ENCODE measurements around the gene ITGAV. TPM values are rescaled to one million over a fixed set of nuclear protein-coding genes. Genes with fewer than 3 reads are reported as not detected.

The ITGAV gene
- total RNA-seq, 2 donors from 2014 or later, result 11.2 to 11.8 TPM

DNA sequence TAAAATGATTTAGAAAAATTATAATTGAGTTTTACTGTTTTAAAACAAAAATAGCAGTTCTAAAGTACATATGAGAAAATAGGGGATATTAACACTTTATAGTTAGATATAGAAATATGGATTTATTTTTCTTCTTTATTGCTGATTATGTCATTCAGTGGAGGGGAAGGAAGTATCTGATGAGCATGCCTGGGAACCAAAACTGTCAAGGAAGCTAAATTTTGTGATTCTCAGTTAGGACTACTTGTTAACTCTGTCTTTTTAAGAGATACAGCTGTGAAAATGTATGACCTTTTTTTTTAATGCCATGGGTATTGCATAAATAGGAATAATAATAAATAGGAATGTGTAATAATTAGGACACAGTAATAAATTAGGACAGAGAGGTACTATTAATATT, 44.8 kb downstream of the ITGAV start:
- ATAC-seq (replicated peaks in 1 of 2) (no peak), DNase-seq (no peak)
- H3K27me3 Mint-ChIP-seq (ENCODE audit: low read depth), result no peaks in the 10 kb centered on the region
- no peak overlapping the region for H3K27ac Mint-ChIP-seq
- no peak overlapping the region for H3K4me3 Mint-ChIP-seq
- H3K4me1 Mint-ChIP-seq (ENCODE audit: low read depth), result peaks cover 7% of the 10 kb centered on the region
- no peaks in the 10 kb centered on the region for H3K9me3 Mint-ChIP-seq
- H3K36me3 Mint-ChIP-seq (ENCODE audit: insufficient read depth in 2 of 2), result no peaks in the 10 kb centered on the region

DNA sequence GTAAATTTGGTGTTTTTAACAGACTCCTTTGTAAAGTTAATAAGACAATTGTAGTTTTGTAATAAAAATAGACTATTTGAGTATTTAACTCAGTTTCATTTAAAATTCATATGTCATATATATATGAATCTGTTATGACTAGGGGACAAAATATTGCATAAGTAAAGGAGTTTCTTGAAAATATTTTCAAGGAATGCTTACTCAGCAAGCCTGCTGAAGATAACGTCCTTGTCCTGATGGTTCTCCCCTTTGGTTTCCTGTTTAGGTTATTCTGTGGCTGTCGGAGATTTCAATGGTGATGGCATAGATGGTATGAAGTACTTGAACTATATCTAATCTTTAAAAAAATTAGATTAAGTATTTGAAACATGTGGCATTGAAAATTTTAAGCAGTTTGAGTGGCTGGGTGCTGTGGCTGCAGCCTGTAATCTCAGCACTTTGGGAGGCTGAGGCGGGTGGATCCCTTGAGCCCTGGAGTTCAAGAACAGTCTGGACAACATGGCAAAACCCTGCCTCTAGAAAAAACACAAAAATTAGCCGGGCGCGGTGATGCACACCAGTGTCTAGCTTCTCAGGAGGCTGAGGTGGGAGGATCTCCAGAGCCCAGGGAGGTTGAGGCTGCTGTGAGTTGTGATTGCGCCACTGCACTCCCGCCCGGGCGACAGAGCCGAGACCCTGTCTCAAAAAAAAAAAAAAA, 47.1 kb downstream of the ITGAV start:
- no peak overlapping the region for H3K4me3 Mint-ChIP-seq
- DNase-seq (no peak), ATAC-seq (replicated peaks in 1 of 2) (no peak)
- no peak overlapping the region for H3K27ac Mint-ChIP-seq
- peaks cover 25% of the 10 kb centered on the region for H3K4me1 Mint-ChIP-seq (ENCODE audit: low read depth)
- no peaks in the 10 kb centered on the region for H3K36me3 Mint-ChIP-seq (ENCODE audit: insufficient read depth in 2 of 2)
- no peaks in the 10 kb centered on the region for H3K9me3 Mint-ChIP-seq
- no peaks in the 10 kb centered on the region for H3K27me3 Mint-ChIP-seq (ENCODE audit: low read depth)

GRCh38 chr2:186637497-186637800, 47.6 kb downstream of the ITGAV start:
- no peak overlapping the region for H3K4me3 Mint-ChIP-seq
- H3K27ac Mint-ChIP-seq, result no peak overlapping the region
- no peaks in the 10 kb centered on the region for H3K36me3 Mint-ChIP-seq (ENCODE audit: insufficient read depth in 2 of 2)
- H3K27me3 Mint-ChIP-seq (ENCODE audit: low read depth), result no peaks in the 10 kb centered on the region
- H3K4me1 Mint-ChIP-seq (ENCODE audit: low read depth), result peaks cover 25% of the 10 kb centered on the region
- DNase-seq, result no peak
- no peak for ATAC-seq (replicated peaks in 1 of 2)
- no peaks in the 10 kb centered on the region for H3K9me3 Mint-ChIP-seq

- H3K4me3 Mint-ChIP-seq, result peak overlapping the region; percentile 10 to 56
- peak in 1 of 2 donors; percentile 6 for DNase-seq
- ATAC-seq (replicated peaks in 1 of 2), result peak; percentile 83 to 85
- H3K9me3 Mint-ChIP-seq, result no peaks in the 10 kb centered on the region
- peaks cover 25% of the 10 kb centered on the region for H3K4me1 Mint-ChIP-seq (ENCODE audit: low read depth)
- no peaks in the 10 kb centered on the region for H3K27me3 Mint-ChIP-seq (ENCODE audit: low read depth)
- peak overlapping the region; percentile 29 for H3K27ac Mint-ChIP-seq
- H3K36me3 Mint-ChIP-seq (ENCODE audit: insufficient read depth in 2 of 2), result peaks cover 0 to 5% of the 10 kb centered on the region in 2 donors
Observed at GRCh38 chr2:186639939-186640338, 50.1 kb downstream of the ITGAV start.

DNA sequence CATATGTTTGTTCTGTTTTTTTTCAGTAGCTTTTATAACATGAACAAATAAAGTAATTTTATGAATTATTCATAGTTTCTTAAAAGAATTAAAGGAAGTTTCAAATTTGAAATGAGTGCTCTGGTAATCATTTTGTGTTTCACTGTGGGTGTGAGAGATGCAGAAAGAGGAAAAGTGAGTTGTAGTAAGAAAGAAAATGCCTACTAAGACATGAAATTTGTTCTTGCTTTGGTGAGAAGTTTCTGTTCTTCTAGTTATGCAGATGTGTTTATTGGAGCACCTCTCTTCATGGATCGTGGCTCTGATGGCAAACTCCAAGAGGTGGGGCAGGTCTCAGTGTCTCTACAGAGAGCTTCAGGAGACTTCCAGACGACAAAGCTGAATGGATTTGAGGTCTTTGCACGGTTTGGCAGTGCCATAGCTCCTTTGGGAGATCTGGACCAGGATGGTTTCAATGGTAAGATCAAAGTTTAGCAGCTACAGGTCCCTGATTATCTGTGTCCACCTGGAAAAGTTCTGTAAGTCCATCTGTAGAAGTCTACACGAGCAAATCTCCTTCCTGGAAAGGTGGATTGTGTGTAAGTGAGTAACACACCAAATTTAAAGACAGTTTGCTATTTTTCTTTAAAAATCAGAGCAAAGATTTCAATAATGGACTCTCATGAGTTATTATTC, 51.4 kb downstream of the ITGAV start:
- Mint-ChIP-seq H3K4me1 (ENCODE audit: low read depth) (peaks cover 25% of the 10 kb centered on the region), H3K9me3 (no peaks in the 10 kb centered on the region), H3K36me3 (ENCODE audit: insufficient read depth in 2 of 2) (peaks cover 0 to 5% of the 10 kb centered on the region in 2 donors), H3K27ac (peak overlapping the region; percentile 31), H3K27me3 (ENCODE audit: low read depth) (no peaks in the 10 kb centered on the region), H3K4me3 (peak overlapping the region in 1 of 2 donors; percentile 31)
- ATAC-seq (replicated peaks in 1 of 2) (peak; percentile 25 to 29), DNase-seq (no peak)

GRCh38 chr2:186641807-186642321, 52.0 kb downstream of the ITGAV start:
- Mint-ChIP-seq H3K4me3 (no peak overlapping the region), H3K27me3 (ENCODE audit: low read depth) (no peaks in the 10 kb centered on the region), H3K36me3 (ENCODE audit: insufficient read depth in 2 of 2) (peaks cover 0 to 5% of the 10 kb centered on the region in 2 donors), H3K27ac (no peak overlapping the region), H3K9me3 (no peaks in the 10 kb centered on the region), H3K4me1 (ENCODE audit: low read depth) (peaks cover 25% of the 10 kb centered on the region)
- peak; percentile 26 to 29 for DNase-seq
- ATAC-seq (replicated peaks in 1 of 2), result peak; percentile 60 to 61

DNA sequence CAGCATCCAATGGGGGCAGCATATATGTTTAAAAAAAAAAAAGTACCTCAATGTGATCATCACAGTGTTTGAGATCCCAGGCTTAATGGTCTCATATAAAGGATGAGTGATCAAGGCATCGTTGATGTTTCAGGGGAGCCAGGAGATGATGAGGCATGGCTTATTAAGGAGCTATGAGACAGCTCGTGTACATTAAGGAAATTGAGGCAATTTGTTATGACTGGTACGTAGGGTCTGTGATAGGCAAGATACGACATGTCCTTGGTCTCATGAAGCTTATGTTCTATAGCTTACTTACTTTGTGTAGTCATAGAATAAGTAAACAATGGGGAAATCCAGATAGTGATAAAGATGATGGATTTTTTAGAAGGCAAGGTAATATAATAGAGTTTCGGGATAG, 54.9 kb downstream of the ITGAV start:
- DNase-seq (no peak), ATAC-seq (replicated peaks in 1 of 2) (no peak)
- no peak overlapping the region for H3K4me3 Mint-ChIP-seq
- no peaks in the 10 kb centered on the region for H3K27me3 Mint-ChIP-seq (ENCODE audit: low read depth)
- H3K4me1 Mint-ChIP-seq (ENCODE audit: low read depth), result peaks cover 17% of the 10 kb centered on the region
- no peaks in the 10 kb centered on the region for H3K9me3 Mint-ChIP-seq
- H3K27ac Mint-ChIP-seq, result no peak overlapping the region
- peaks cover 1 to 5% of the 10 kb centered on the region in 2 donors for H3K36me3 Mint-ChIP-seq (ENCODE audit: insufficient read depth in 2 of 2)

DNA sequence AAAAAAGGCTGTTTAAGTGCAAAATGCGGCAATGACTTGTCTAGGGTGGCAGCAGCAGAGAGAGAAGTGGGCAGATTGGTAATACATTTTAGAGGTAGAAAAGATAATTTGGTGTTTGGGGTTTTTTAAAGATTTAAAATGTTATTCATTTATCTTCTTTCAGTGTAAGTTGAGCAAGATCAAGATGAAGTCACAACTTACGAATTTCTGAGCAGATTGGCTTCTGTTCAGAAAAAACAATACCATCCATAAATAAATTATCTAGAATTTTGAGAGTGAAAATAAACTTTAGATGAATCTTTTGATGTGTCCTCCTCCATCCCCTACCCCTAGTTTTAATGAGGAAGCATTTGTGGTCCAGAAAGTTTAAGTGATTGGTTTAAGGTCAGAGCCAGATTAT, 56.1 kb downstream of the ITGAV start:
- Mint-ChIP-seq H3K36me3 (ENCODE audit: insufficient read depth in 2 of 2) (peaks cover 1 to 5% of the 10 kb centered on the region in 2 donors), H3K27me3 (ENCODE audit: low read depth) (no peaks in the 10 kb centered on the region), H3K27ac (no peak overlapping the region), H3K9me3 (no peaks in the 10 kb centered on the region), H3K4me1 (ENCODE audit: low read depth) (peaks cover 6% of the 10 kb centered on the region), H3K4me3 (no peak overlapping the region)
- no peak for ATAC-seq (replicated peaks in 1 of 2)
- DNase-seq, result no peak

DNA sequence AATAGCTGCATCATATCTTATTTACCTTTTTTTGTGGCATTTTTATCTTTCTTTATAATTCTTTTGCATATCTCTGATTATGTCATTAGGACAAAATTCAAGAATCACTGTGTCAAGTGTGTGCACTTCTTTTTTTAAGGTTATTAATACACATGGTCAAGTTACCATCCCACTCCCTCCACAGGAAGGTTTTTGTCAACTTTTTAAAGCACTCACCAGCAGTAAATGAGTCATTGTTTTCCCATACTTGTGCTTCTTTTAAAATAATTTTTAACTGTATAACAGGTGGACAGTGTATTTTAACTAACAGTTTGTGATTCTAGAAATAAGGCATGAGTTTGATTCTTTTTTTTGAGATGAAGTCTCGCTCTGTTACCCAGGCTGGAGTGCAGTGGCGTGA, 58.3 kb downstream of the ITGAV start:
- Mint-ChIP-seq H3K9me3 (no peaks in the 10 kb centered on the region), H3K27me3 (ENCODE audit: low read depth) (no peaks in the 10 kb centered on the region), H3K27ac (no peak overlapping the region), H3K4me3 (no peak overlapping the region), H3K36me3 (ENCODE audit: insufficient read depth in 2 of 2) (peaks cover 1 to 5% of the 10 kb centered on the region in 2 donors), H3K4me1 (ENCODE audit: low read depth) (no peaks in the 10 kb centered on the region)
- no peak for DNase-seq
- ATAC-seq (replicated peaks in 1 of 2), result no peak

- peaks cover 0 to 3% of the 10 kb centered on the region in 2 donors for H3K36me3 Mint-ChIP-seq (ENCODE audit: insufficient read depth in 2 of 2)
- H3K27me3 Mint-ChIP-seq (ENCODE audit: low read depth), result no peaks in the 10 kb centered on the region
- H3K4me3 Mint-ChIP-seq, result no peak overlapping the region
- DNase-seq (no peak), ATAC-seq (replicated peaks in 1 of 2) (no peak)
- H3K9me3 Mint-ChIP-seq, result no peaks in the 10 kb centered on the region
- H3K27ac Mint-ChIP-seq, result no peak overlapping the region
- no peaks in the 10 kb centered on the region for H3K4me1 Mint-ChIP-seq (ENCODE audit: low read depth)
Observed at GRCh38 chr2:186653511-186653910, 63.7 kb downstream of the ITGAV start.

DNA sequence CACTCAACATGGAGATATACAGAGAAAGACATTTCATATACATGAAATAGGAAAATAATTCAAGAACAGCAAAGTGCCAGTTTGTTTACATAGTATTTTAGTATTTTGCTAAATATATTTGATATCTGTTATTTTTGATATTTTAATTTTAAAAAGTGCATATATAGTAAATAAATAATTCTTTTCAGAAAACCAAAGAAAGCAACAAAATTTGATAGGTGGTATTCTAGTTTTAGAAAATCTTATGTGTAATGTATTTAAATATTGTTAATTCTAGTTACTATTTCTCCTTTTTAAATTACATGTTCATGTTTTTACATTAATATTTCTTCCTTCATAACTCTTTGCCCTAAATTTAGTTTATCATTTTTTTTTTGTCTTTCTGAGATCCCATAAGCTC, 69.5 kb downstream of the ITGAV start:
- Mint-ChIP-seq H3K27ac (no peak overlapping the region), H3K36me3 (ENCODE audit: insufficient read depth in 2 of 2) (peaks cover 0 to 3% of the 10 kb centered on the region in 2 donors), H3K4me1 (ENCODE audit: low read depth) (no peaks in the 10 kb centered on the region), H3K9me3 (no peaks in the 10 kb centered on the region), H3K27me3 (ENCODE audit: low read depth) (no peaks in the 10 kb centered on the region), H3K4me3 (no peak overlapping the region)
- no peak for DNase-seq
- no peak for ATAC-seq (replicated peaks in 1 of 2)

DNA sequence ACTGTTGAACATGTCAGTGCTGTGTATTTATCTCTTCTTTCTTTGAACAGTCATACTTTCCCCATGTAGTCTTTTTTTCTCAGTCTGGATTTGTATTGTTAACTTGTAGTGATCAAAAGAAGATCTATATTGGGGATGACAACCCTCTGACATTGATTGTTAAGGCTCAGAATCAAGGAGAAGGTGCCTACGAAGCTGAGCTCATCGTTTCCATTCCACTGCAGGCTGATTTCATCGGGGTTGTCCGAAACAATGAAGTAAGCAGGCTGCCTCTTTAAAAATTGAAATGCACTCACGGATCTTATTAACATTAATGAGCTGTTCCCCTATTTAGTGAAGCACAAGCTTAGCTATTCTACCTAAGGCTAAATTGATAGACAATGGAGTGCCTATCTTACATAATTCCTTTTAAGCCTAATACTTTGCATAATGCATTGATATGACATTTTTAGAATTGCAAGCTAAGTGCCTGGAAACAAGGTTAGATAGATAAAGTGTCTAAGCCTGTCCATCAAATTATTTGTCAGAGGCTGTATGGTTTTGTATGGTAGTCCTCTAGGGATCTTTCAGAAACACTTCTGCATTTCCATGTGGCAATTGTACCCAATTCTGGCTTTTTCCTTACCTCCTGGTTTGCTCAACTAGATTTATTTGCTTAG, 74.7 kb downstream of the ITGAV start:
- DNase-seq (no peak), ATAC-seq (replicated peaks in 1 of 2) (no peak)
- H3K27ac Mint-ChIP-seq, result no peak overlapping the region
- H3K27me3 Mint-ChIP-seq (ENCODE audit: low read depth), result no peaks in the 10 kb centered on the region
- H3K9me3 Mint-ChIP-seq, result no peaks in the 10 kb centered on the region
- no peak overlapping the region for H3K4me3 Mint-ChIP-seq
- no peaks in the 10 kb centered on the region for H3K4me1 Mint-ChIP-seq (ENCODE audit: low read depth)
- H3K36me3 Mint-ChIP-seq (ENCODE audit: insufficient read depth in 2 of 2), result peaks cover 2% of the 10 kb centered on the region in 2 donors

DNA sequence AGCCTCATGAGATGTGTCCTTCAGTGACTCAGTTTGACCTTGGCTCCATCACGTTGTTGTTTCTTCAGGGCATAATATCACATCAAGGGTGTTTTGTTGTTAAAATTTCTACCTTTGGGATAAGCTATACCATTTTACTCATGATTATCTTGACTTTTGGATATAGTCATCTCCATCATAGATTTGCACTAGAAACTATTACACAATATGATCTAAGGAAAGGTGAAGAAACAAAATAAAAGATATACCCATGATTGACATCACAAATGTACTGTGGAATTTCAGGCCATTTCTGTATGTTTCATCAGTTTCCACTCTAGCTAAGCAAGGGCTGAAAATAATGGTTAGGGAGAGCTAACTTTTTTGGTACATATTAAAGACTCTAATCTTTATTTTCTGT, 79.3 kb downstream of the ITGAV start:
- ATAC-seq (replicated peaks in 1 of 2) (no peak), DNase-seq (no peak)
- Mint-ChIP-seq H3K27ac (no peak overlapping the region), H3K9me3 (peaks cover 2 to 3% of the 10 kb centered on the region in 2 donors), H3K4me1 (ENCODE audit: low read depth) (peaks cover 6% of the 10 kb centered on the region), H3K27me3 (ENCODE audit: low read depth) (no peaks in the 10 kb centered on the region), H3K4me3 (no peak overlapping the region), H3K36me3 (ENCODE audit: insufficient read depth in 2 of 2) (peaks cover 17 to 38% of the 10 kb centered on the region in 2 donors)
